B cell (primary cell): ENCODE measurements around the gene RTP4. TPM values are rescaled to one million over a fixed set of nuclear protein-coding genes. Genes with fewer than 3 reads are reported as not detected.

Source experiments
- ATAC-seq: fragments of 200-7000 bp; cut with Tn5 transposase; one replicate; pipeline ENCODE4 v1.10.0; 2021; ENCODE audit warnings: low read depth, mild to moderate bottlenecking, moderate number of reproducible peaks, moderate library complexity
- CTCF ChIA-PET: fragments of 350-600 bp; sonication (Branson Sonifier 250); formaldehyde crosslinking; loops from one replicate; lab custom pipeline; 2021; ENCODE audit warnings: antibody characterized with exemption, inconsistent platforms; lab: Charles Lee
- POLR2A ChIA-PET: fragments of 350-600 bp; sonication (Branson Sonifier 250); formaldehyde crosslinking; loops from one replicate; lab custom pipeline; 2021; ENCODE audit warnings: antibody characterized with exemption; lab: Charles Lee
- DNase-seq: peaks from one replicate; pipeline ENCODE4 v3.0.0; 2013
- H2AFZ ChIP-seq: 2 replicates; pipeline ENCODE4 v1.6.1; 2012; ENCODE audit warnings: mild to moderate bottlenecking, low read depth, low read length; ENCODE audit not compliant: insufficient read depth, poor library complexity, severe bottlenecking
- H3K27ac ChIP-seq, 2 donors: 1 replicate in 1 of 2; 2 replicates in 1 of 2; pipeline ENCODE4 v1.5.1; 2012 to 2013; ENCODE audit warnings: low read length in 2 of 2, mild to moderate bottlenecking in 2 of 2, moderate library complexity in 1 of 2
- H3K27me3 ChIP-seq, 4 experiments: fragments of 200-600 bp in 1 of 4; sonication (generic) in 1 of 4; replicated peaks in 1 of 4; 1 replicate in 2 of 4; 2 replicates in 2 of 4; pipeline versions ENCODE4 v1.6.1 to v1.7.0; 2013 to 2016; ENCODE audit warnings: low read length in 3 of 4, mild to moderate bottlenecking in 2 of 4, mixed read lengths in 1 of 4, moderate library complexity in 1 of 4; ENCODE audit not compliant: insufficient read depth in 4 of 4, control insufficient read depth in 3 of 4; ENCODE audit errors: control extremely low read depth in 1 of 4
- H3K36me3 ChIP-seq, 2 experiments: replicated peaks in 1 of 2; 1 replicate in 1 of 2; 2 replicates in 1 of 2; pipeline versions ENCODE4 v1.6.1 to v1.7.1; 2013; ENCODE audit warnings: low read length in 1 of 2; ENCODE audit not compliant: insufficient read depth in 2 of 2, control insufficient read depth in 1 of 2; ENCODE audit errors: control extremely low read depth in 1 of 2, extremely low read depth in 1 of 2
- H3K4me1 ChIP-seq, 2 donors: fragments of 200-600 bp in 1 of 2; sonication (generic) in 1 of 2; 1 replicate in 1 of 2; 2 replicates in 1 of 2; pipeline versions ENCODE4 v1.5.1 to v1.6.1; 2013 to 2017; ENCODE audit warnings: low read length in 2 of 2; ENCODE audit not compliant: control insufficient read depth in 2 of 2, insufficient read depth in 2 of 2
- H3K4me2 ChIP-seq: replicated peaks from 2 replicates; pipeline ENCODE3; 2012; ENCODE audit warnings: mild to moderate bottlenecking, low read depth, low read length; ENCODE audit not compliant: poor library complexity, severe bottlenecking
- H3K4me3 ChIP-seq, 5 experiments: fragments of 200-600 bp in 1 of 5; sonication (generic) in 1 of 5; 1 replicate in 3 of 5; 2 replicates in 2 of 5; pipeline versions ENCODE4 v1.5.1 to v1.7.0; 2011 to 2016; ENCODE audit warnings: low read length in 4 of 5, mild to moderate bottlenecking in 4 of 5, low read depth in 2 of 5, control low read depth in 1 of 5, moderate library complexity in 1 of 5; ENCODE audit not compliant: insufficient read depth in 1 of 5; ENCODE audit errors: control extremely low read depth in 1 of 5, extremely low read depth in 1 of 5
- H3K79me2 ChIP-seq: fragments of 200-600 bp; sonication (generic); one replicate; pipeline ENCODE4 v1.6.0; 2016; ENCODE audit warnings: low read length; ENCODE audit not compliant: control insufficient read depth, insufficient read depth
- H3K9ac ChIP-seq: fragments of 200-600 bp; sonication (generic); 2 replicates; pipeline ENCODE4 v1.6.1; 2017; ENCODE audit warnings: mild to moderate bottlenecking, low read length, moderate library complexity
- H3K9me3 ChIP-seq, 3 donors: one replicate each; pipeline versions ENCODE4 v1.6.1 to v1.7.1; 2013; ENCODE audit warnings: low read length in 2 of 3; ENCODE audit not compliant: control insufficient read depth in 2 of 3, insufficient read depth in 1 of 3; ENCODE audit errors: control extremely low read depth in 1 of 3
- H4K20me1 ChIP-seq: 2 replicates; pipeline ENCODE4 v1.6.0; 2012; ENCODE audit warnings: mild to moderate bottlenecking, low read length; ENCODE audit not compliant: insufficient read depth, control insufficient read depth, poor library complexity, severe bottlenecking
- H3K27ac Mint-ChIP-seq: one replicate; pipeline ENCODE4 v1.8.0; 2021; ENCODE audit warnings: mixed read lengths
- H3K27me3 Mint-ChIP-seq: one replicate; pipeline ENCODE4 v1.8.0; 2021; ENCODE audit warnings: mixed read lengths
- H3K4me1 Mint-ChIP-seq: one replicate; pipeline ENCODE4 v1.8.0; 2021; ENCODE audit warnings: mixed read lengths
- H3K4me3 Mint-ChIP-seq: one replicate; pipeline ENCODE4 v1.8.0; 2021; ENCODE audit warnings: mixed read lengths
- H3K9me3 Mint-ChIP-seq: one replicate; pipeline ENCODE4 v1.8.0; 2022; ENCODE audit warnings: mixed read lengths; ENCODE audit not compliant: insufficient read depth
- CTCF ChIP-seq: fragments of 200-600 bp; IDR thresholded peaks from one replicate; pipeline ENCODE4 v1.8.0; 2022; ENCODE audit warnings: antibody characterized with exemption, mild to moderate bottlenecking
- EZH2 ChIP-seq: IDR thresholded peaks from 2 replicates; pipeline ENCODE4 v1.6.1; 2012; ENCODE audit warnings: borderline replicate concordance, low read depth, mild to moderate bottlenecking, moderate library complexity, low read length; ENCODE audit not compliant: insufficient read depth, poor library complexity, severe bottlenecking
- whole genome bisulfite sequencing: methylation state at CpG from one replicate; pipeline ENCODE4 v1.1.5; 2013; ENCODE audit warnings: missing lambda C conversion rate; ENCODE audit not compliant: insufficient coverage; 5-methylcytosine and 5-hydroxymethylcytosine counted together
- intact Hi-C: fragments of 100-400 bp; cut with micrococcal nuclease; formaldehyde crosslinking; loops from one replicate; pipeline ENCODE4 v1.10.0; 2022
- polyA plus RNA-seq: library from polyadenylated mRNA; depleted of rRNA; stranded (reverse); fragments of >200 nt; gene quantifications from 2 replicates; pipeline ENCODE4 v1.2.3, GENCODE V29; 2012
- total RNA-seq, 2 donors: library from RNA; stranded (reverse); fragments of 120-200 nt in 1 of 2; gene quantifications; 1 replicate in 1 of 2; 2 replicates in 1 of 2; pipeline versions ENCODE4 v1.2.3 to v1.2.4, GENCODE V29; 2013 to 2022

The RTP4 gene
- total and polyA plus RNA-seq, 2 donors (not counting 1 experiment from before 2014, with no cell fraction given), result 1.0 to 6.7 TPM

GRCh38 chr3:187336322-187336721 lies 31.9 kb upstream of the RTP4 start:
- Mint-ChIP-seq H3K4me1 (no peaks in the 10 kb centered on the region), H3K4me3 (no peak overlapping the region), H3K27me3 (peaks cover 42% of the 10 kb centered on the region), H3K9me3 (no peaks in the 10 kb centered on the region), H3K27ac (no peak overlapping the region)
- no peak for TF ChIP-seq EZH2
- TF ChIP-seq CTCF, result no peak
- no peaks in the 10 kb centered on the region for H3K9me3 ChIP-seq
- CTCF ChIA-PET, result interaction anchor here (1.2 to 1.5 kb wide), 2 partner anchors 343 kb away, joined by 3 to 4 read pairs; no protein-coding TSS in a partner anchor
- H3K79me2 ChIP-seq, result no peaks in the 10 kb centered on the region
- intact Hi-C loops, result no loop called here
- H4K20me1 ChIP-seq, result no peaks in the 10 kb centered on the region
- no peak overlapping the region for H3K4me3 ChIP-seq
- ATAC-seq (no peak), DNase-seq (no peak)
- H3K9ac ChIP-seq, result no peak overlapping the region
- POLR2A ChIA-PET, result no interaction called here
- 29% methylated on average over 1 of the region's 3 CpGs for WGBS
- H3K27ac ChIP-seq, result no peak overlapping the region
- H3K36me3 ChIP-seq, result no peaks in the 10 kb centered on the region
- no peaks in the 10 kb centered on the region for H3K4me1 ChIP-seq
- peaks cover 0 to 5% (median 0%) of the 10 kb centered on the region in 4 experiments for H3K27me3 ChIP-seq
- H2AFZ ChIP-seq, result no peak overlapping the region
- H3K4me2 ChIP-seq, result no peak overlapping the region

GRCh38 chr3:187340578-187340977 lies 27.6 kb upstream of the RTP4 start:
- H3K79me2 ChIP-seq, result no peaks in the 10 kb centered on the region
- H3K27ac ChIP-seq, result no peak overlapping the region
- Mint-ChIP-seq H3K27ac (no peak overlapping the region), H3K4me1 (no peaks in the 10 kb centered on the region), H3K9me3 (no peaks in the 10 kb centered on the region), H3K4me3 (no peak overlapping the region), H3K27me3 (peaks cover 41% of the 10 kb centered on the region)
- ChIA-PET CTCF (interaction anchor here (1.3 kb wide), 1 partner anchor 21 kb away, joined by 4 read pairs; no protein-coding TSS in a partner anchor), POLR2A (no interaction called here)
- H3K4me2 ChIP-seq, result no peak overlapping the region
- H3K9ac ChIP-seq, result no peak overlapping the region
- H4K20me1 ChIP-seq, result no peaks in the 10 kb centered on the region
- no peak for DNase-seq
- no peaks in the 10 kb centered on the region for H3K9me3 ChIP-seq
- no peak overlapping the region for H2AFZ ChIP-seq
- intact Hi-C loops, result no loop called here
- TF ChIP-seq EZH2, result no peak
- TF ChIP-seq CTCF, result no peak
- ATAC-seq, result no peak
- peaks cover 0 to 10% (median 0%) of the 10 kb centered on the region in 4 experiments for H3K27me3 ChIP-seq
- no peak overlapping the region for H3K4me3 ChIP-seq
- no CpG with 5 or more reads among the region's 1 CpG for WGBS
- H3K36me3 ChIP-seq, result no peaks in the 10 kb centered on the region
- H3K4me1 ChIP-seq, result no peaks in the 10 kb centered on the region
